Activated CD8-positive, alpha-beta memory T cell treated with anti-CD3 and anti-CD28 coated beads, Interleukin-2, amount 50 U/mL, for 24 hours (primary cell): ENCODE measurements around the gene WWOX.

Source experiments
- DNase-seq: peaks from one replicate; pipeline ENCODE4 v3.0.0-alpha.2; 2020; ENCODE audit errors: extremely low read depth

Gene WWOX

GRCh38 chr16:78844682-78845081, 745.2 kb downstream of the WWOX start:
- DNase-seq: no peak

DNA sequence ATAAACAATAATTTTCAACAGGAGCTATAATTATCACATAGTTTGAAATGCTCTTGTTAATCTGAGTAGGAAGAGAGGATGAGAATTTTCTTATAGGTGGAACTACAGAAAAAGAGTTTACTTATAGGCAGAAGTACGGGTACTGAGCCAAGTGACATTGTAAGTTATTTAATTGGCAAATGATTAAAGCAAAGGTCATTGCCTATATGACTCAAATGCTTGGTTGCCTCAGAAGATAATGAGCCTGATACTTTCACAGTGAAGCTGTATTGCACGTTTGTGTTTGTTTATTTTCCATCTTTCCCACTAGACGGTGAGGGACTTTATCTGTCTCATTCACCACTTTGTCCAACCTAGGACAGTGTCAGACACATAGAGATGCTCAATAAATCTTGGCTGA, 751.8 kb downstream of the WWOX start:
- DNase-seq: no peak

GRCh38 chr16:78852081-78852635, 752.7 kb downstream of the WWOX start:
- no peak for DNase-seq

- no peak for DNase-seq
Observed at GRCh38 chr16:78862022-78862421, 762.6 kb downstream of the WWOX start.

GRCh38 chr16:78866521-78866920, 767.1 kb downstream of the WWOX start:
- no peak for DNase-seq

DNA sequence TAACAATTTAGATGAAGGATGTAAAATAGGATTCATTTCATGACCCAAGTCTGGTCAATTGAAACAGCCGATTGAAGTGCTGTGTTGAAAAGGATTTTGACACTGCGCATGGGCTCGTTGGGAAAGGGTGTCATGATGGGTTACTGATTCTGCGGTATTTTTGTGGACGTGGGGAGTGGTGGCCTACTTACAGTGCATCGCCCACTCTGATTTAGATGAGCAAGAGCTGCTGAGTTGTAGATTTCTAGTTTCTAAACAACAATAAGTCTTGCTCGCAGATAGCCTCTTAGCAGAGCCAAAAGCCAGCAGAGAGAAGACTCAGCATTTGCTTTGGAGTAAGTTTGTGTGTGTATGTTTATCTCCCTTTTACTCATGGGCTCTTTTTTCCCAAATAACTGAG, 770.0 kb downstream of the WWOX start:
- DNase-seq: no peak

DNA sequence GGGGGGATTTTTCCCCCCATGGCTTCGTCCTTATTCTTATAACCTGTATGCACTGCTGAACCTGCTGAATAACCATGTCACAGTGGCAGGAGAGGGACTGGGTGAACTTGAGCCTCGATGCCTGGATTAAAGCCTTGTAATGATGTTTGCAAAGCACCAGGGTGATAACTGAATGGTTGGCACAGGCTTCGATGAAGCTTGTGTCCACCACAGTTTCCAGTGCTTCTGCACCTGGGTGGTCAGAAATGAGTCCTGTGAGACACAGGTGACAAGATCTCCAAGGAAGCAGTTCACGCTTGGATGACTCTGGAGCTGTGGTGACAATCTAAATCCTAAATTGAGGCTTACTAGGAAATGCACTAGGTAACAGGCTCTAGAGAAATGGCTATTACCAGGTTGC, 771.8 kb downstream of the WWOX start:
- no peak for DNase-seq

GRCh38 chr16:78876671-78877070, 777.2 kb downstream of the WWOX start:
- DNase-seq: no peak

DNA sequence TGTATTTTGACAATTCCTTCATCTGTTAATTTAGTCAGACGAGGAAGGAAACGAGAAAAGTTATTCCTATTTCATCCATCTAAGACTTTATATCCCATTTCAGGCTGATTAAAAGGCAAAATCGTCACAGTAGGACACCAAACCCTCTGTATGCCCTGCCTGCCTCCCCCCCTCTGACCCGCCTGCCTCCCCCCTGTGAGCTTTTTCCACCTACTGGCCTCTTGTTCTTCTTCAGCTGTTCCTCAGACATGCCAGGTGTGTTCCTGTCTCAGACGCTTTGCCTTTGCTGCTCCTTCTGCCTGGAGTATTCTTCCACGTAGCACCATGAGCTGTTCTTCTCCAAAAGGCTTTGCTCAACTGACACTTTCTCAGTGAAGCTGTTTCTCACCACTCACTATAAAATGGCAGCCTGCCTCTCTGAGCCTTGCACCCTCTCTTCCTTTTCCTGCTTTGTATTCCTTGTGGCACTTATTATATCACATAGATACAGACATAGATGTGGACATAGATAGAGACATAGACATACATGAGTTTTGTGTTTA, 777.7 kb downstream of the WWOX start:
- DNase-seq: no peak

DNA sequence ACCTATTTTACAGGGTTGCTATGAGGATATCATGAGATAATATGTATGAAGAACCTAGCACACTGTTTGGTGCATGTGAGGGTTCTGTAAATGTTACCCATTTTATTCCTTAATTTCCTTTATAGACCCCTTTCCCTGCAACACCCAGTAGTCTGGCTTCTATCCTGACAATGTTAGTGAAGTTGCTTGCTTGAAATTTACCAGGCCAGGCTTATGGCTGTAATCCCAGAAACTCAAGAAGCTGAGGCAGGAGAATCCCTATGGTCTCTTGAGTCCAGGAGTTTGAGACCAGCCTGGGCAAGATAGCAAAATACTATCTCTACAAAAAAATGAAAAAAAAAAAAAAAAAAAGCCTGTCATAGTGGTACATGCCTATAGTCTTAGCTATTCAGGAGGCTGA, 779.1 kb downstream of the WWOX start:
- no peak for DNase-seq

DNA sequence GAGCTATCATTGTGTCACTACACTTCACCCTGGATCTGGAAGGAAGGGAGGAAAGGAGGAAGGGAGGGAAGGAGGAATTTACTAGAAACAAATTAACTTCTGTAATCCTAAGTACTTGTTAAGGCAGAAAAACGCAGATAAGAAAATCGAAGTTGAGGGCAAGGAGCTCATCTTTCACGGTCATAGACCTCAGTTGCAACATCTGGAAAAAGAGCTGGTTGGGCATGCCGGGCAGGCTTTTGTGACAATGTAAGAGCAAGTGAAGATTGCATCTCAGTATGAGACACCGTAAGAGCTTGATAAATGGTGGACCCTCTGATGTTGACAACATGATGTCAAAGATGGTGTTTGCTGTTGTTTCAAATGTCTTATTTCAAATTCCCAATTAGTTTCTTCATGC, 779.6 kb downstream of the WWOX start:
- no peak for DNase-seq

DNA sequence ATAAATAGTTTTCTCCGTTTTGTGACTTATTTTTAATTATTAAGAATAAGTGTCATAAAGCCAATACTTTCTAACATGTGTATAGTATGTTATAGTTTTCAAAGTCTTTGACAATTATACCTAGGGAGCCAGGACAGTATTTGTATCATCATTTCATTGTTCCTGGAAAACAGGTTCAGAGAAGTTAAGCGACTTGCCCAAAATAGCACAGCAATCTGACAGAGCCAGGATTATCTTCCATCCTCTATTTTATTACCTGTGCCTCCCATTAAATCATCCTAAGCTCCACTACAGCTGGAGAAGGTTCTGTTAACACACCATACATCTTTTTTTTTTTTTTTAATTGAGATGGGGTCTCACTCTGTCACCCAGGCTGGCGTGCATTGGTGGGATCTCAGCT, 782.7 kb downstream of the WWOX start:
- DNase-seq: no peak

DNA sequence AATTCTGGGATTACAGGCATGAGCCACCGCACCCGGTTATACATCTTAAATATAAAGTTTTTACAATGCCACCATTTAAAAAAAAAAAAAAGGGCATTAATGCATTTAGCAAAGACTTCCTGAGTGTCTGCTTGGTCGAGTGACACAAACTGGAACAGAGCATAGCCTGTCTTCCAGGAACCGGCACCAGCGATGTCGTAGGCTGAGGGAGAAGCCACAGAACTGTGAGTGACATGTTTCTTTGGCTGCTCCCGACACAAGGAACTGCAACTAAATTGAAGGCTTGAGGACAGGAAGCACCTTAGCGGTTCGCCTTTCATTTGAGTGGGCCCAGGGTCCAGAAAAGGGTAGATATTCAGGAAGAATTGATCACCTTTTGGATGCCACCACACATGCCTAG, 783.3 kb downstream of the WWOX start:
- no peak for DNase-seq

- DNase-seq: no peak
Observed at GRCh38 chr16:78884204-78884603, 784.8 kb downstream of the WWOX start.

DNA sequence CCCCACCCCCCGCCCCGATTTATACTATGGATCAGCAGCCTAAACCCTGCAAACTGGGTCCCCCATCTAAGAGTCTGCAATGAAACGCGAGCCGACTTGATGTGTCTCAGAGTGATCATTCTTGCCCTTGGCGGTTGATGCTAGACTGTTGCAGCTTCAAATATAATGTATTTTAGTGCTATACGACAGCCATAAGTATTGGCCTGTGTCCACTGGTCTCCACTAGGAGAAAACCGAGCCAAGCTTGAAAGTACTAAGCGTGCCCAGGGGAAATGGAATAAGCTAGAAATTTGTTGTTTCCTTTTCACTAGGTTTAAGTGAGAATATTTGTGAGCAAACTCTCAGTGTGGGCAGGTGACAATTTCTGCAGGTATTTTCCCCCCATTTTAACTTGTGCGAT, 789.9 kb downstream of the WWOX start:
- DNase-seq: no peak

DNA sequence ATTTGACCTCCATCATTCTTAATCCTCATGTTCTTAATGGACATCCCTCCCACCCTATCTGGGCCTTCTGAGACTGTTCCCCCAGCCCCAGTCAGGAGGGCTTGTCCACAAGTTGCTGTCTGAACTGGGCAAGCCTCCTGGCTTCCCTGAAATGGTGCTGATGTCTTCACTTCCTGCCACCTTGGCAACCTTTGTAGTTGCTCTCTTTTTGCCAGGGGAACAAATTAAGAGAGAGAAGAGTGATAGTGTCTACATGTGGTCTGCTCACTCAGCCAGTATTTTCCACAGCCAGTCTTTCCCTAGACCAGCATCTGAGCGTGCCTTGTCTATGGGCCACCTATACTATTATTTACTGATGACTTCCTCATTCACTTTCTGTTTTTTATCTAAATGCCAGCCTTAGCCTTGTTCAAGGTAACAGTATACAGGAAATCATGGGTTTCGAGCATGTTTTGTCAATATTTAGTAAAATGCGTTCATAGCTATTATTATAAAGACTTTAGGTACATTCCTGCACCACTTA, 791.0 kb downstream of the WWOX start:
- no peak for DNase-seq

- DNase-seq: no peak
Observed at GRCh38 chr16:78892951-78893733, 793.7 kb downstream of the WWOX start.

GRCh38 chr16:78894886-78895285, 795.4 kb downstream of the WWOX start:
- no peak for DNase-seq

GRCh38 chr16:78895681-78896080, 796.2 kb downstream of the WWOX start:
- no peak for DNase-seq

DNA sequence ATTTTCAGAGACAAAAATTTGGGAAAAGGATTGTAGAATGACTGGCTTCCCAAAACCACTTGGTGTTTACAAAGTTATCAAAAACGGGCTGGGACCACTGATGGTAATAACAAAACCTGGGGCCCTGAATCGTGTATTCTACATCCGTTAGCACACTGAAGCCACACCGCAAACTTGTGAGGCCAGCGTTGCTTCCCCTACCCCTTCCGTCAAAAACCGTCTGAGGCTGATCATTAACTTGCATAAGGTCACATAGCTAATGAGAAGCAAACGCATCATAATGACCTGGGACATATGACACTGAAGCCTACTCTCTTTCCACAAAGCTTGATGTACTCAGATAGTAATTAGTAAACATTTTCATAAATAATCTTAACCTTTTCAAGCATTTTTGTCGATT, 796.8 kb downstream of the WWOX start:
- no peak for DNase-seq

DNA sequence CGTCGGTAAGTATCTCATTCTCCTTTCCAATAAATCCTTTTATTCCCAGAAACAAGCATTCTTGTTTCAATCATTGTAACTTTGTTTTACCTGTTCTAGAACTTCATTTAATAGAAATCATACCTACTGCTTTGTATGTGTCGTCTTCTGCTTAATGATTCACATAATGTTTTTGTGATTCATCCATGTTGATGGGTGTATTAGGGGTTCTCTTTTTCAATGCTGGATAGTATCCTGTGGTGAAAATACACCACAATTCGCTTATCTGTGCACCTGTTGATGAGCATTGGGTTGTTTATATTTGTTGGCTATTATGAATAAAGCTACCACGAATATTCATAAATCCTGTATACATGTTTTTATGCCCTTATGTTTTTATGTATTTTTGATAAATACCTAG, 797.8 kb downstream of the WWOX start:
- no peak for DNase-seq

GRCh38 chr16:78900044-78900811, 800.8 kb downstream of the WWOX start:
- DNase-seq: no peak

- no peak for DNase-seq
Observed at GRCh38 chr16:78900966-78901365, 801.5 kb downstream of the WWOX start.
